GM19452 (cell line): Measurements from ENCODE around the gene ESRP2.

Experiments used
- ATAC-seq: cut with Tn5 transposase; IDR thresholded peaks from one replicate; pipeline ENCODE4 v1.9.1; 2021; ENCODE audit not compliant: unreplicated experiment

The ESRP2 gene

DNA sequence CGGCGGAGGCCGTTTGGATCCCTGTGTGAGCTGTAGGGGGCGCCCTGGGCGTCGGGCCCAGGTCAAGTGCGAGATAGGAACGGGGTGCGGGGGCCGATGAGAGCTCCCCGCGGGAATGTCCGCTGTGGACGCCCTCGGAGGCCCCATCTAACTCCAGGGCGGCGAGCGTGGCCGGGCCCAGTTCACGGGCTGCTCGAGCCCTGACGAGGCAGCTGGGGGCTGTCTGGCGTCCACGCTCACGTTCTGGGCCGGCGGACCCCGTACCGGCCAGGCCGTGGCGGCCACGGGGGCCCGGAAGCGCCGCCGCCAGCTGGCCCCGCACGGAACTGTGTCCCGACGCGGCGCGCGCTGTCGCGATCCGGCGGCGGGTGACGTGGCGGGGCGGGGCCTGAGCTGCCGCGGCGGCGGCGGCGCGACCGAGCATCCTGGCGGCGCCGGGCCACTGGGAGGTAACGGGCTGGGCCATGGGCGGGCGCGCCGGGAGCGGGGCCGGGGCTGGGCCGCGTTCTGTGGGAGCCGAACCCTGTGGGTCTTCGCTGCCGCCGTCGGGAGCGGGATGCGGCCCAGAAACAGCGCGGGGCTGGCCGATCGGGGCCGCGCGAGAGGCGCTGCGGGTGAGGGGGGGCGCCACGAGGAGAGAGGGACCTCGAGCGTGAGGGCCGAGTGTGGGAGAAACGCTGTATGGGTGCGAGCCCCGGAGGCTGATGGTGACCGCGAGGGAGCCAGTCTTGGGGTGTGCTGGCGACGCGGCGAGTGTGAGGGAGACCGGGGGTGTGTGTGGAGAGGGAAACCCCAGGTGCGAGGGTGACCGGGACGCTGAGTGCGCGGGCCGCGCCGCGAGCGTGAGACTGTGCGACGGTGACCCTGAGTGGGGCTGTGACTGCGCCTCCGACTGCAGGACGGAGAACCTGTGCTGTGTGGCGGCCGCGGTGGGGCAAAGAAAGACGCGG, 28.5 kb upstream of the ESRP2 start, which contains the start of gene SLC7A6:
SLC7A6 (plus strand) TSS at position 399 of the 950 bp plus-strand sequence. CDS start 10,201 bp downstream, outside the sequence.
- ATAC-seq: peak; percentile 62

DNA sequence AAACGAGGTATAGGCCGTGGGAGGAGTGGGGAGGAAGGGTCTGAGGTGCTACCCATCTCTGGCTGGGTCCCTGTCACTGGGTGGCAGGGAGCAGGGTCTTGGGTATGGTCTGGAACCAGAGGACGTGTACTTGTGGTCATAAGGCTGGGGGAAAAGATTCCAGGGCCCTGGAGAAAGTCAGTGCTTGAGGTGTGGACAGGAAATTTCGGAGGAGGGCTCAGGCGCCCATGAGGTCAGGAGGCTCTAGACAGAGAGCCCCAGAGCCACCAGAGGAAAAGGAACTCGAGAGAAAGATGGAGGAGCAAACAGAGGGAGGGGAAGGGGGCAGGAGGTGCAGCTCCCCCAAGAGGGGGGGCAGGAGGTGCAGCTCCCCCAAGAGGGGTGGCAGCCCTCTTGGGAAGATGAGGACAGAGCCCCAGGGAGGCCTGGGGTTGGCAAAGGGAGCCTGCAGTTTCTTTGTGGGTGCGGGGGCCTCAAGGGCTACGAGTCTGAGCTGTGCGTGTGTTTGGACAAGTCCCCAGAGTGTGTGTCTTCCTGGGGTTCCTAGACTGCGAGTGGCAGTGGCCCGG, 27.7 kb upstream of the ESRP2 start:
- ATAC-seq: peak; percentile 4

DNA sequence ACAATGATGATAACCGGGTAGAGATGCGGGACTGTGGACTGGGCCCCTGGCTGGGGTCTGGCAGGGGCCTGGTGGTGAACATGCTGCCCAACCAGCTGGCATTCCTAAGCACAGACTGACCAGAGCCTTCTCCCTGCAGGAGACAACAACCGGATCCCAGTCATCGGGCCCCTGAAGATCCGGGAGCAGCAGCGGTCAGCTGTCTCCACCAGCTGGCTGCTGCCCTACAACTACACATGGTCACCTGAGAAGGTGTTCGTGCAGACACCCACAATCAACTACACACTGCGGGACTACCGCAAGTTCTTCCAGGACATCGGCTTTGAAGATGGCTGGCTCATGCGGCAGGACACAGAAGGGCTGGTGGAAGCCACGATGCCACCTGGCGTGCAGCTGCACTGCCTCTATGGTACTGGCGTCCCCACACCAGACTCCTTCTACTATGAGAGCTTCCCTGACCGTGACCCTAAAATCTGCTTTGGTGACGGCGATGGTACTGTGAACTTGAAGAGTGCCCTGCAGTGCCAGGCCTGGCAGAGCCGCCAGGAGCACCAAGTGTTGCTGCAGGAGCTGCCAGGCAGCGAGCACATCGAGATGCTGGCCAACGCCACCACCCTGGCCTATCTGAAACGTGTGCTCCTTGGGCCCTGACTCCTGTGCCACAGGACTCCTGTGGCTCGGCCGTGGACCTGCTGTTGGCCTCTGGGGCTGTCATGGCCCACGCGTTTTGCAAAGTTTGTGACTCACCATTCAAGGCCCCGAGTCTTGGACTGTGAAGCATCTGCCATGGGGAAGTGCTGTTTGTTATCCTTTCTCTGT, 23.3 kb upstream of the ESRP2 start:
- ATAC-seq: no peak

DNA sequence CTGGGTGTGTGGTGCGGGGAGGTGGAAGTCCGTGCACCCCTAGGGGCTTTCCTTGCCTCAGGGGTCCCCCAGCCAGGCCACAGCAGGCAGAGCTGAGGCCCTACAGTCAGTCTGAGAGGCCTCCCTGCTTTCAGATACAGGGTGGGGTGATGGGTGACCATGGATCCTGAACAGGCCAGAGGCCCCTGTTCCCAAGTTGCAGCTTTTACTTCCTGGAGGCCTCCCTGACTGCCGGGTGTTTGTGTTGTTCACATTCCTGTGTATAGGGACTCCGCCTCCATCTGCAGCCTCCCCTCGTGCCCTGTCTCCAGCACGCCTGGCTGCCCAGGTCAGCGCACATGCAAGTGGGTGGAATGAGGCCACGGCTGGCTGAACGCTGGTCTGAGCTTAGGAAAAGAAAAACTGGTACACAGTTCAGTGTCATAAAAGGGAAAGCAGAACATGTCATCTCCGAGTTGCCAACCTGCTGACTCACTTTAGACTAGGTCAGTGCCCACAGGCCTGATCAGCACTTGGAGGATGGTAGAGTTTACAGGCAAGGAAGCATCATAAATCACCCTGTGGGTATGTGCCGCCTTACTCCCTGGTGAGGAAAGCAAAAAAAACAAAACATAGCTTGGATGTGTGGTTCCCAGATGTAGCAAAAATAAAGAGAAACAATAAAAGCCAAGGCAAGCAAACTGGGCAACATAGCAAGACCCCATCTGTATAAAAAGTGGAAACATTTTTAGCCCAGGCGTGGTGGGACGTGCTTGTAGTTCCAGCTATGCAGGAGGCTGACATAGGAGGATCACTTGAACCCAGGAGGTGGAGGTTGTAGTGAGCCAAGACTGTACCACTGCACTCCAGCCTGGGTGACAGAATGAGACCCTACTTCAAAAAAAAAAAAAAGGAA, 22.2 kb upstream of the ESRP2 start:
- ATAC-seq: no peak

DNA sequence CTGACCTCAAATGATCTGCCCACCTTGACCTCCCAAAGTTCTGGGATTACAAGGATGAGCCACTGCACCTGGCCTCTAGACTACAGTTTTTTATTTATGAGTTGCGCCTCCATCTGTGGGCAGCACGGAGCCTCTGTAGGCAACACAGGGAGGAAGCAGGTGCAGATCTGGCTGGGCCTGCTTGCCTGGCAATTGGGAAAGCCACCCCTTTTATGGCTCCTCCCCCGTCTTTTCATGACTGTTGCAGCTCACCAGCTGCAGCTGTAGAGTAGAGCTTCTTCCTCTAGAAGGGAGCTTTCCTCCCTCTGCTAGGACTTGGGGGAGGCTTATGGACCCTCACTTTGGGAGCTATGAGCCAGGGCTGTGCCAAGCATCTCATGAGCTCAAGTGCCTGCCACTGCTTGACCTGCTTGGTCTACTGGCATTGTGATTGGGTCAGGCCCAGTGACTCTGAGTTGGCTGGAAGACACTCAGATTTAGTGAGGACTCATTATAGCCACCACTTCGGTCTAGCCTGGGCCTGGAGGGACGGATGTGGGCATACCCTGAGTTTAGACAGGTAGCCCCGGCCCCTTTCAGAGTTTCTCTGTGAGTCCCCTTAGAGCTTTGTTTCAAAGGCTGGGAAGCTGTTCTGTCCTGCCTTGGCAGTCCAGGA, 21.5 kb upstream of the ESRP2 start:
- no peak for ATAC-seq

DNA sequence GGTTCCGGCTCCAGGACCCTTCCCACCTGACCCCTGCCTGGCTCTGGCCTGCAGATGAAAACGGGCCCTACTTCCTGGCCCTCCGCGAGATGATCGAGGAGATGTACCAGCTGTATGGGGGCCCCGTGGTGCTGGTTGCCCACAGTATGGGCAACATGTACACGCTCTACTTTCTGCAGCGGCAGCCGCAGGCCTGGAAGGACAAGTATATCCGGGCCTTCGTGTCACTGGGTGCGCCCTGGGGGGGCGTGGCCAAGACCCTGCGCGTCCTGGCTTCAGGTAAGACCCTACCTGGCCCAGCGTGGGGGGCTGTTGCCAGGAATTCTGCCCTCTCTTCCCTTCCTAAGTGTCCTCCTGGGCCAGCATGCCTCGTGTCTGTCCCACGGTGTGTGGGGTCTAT, 19.8 kb upstream of the ESRP2 start:
- no peak for ATAC-seq

DNA sequence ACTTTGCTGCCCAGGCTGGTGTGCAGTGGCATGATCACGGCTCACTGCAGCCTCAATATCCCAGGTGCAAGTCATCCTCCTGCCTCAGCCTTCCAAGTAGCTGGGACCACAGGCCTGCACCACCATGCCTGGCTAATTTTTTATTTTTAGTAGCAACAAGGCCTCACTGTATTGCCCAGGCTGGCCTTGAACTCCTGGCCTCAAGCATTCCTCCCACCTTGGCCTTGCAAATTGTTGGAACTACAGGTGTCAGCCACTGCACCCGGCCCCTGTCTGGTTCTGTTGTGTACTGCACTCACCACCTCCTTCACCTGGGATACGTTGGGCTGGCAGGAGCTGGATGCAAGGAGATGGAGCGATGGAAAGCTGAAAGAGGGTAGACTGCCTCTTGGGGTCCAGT, 17.8 kb upstream of the ESRP2 start:
- ATAC-seq: no peak

DNA sequence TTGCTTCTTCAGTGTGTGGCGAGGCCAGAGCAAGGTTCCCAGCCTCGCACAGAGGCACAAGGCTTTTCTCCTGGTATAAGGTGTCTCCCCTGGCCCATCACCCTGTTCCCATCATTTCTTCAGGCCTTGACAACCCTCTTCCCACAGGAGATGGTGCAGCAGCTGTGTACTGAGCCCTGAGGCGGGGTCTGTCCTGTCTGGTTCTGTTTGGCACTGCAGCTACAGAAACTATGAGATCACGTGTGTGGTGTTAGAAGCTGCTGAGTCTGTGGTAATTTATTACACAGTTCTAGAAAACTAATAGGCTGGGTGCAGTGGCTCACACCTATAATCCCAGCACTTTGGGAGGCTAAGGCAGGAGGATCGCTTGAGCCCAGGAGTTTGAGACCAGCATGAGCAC, 16.5 kb upstream of the ESRP2 start:
- ATAC-seq: no peak

DNA sequence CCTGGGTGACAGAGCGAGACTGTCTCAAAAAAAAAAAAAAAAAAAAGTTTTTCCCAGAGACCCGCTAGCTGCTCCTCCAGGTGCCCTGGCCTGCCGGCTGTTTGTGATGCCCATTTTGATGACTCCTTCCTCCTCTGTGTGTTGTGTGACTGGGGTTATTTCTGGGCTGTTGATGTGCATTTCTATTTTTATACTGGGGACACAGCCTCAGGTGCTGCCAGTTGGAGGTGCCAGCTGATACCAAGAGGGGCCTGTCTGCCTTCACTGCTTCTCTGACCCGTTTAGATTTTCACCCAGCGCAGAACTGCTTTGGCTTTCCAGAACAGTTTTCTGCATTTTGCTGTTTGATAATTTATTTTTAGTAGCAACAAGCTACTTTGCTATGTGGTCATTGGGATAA, 15.9 kb upstream of the ESRP2 start:
- ATAC-seq: no peak

DNA sequence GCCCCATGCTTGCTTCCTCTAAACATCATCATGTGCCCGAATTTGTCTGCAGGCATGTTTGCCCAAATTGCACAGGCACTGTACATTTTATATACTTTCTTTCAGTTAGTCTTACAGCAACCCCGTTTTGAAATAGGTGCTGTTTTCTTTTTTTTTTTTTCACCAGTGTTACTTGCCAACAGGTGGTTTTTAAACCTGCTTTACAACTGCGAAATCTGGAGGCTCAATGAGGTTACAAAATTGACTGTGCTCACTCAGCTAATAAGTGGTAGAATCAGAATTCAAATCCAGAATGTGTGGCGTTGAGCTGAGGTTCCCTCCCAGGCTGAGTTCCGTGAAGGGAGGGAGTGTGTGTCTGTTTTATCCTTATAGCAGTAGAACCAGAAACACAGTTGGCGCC, 15.0 kb upstream of the ESRP2 start:
- ATAC-seq: no peak

DNA sequence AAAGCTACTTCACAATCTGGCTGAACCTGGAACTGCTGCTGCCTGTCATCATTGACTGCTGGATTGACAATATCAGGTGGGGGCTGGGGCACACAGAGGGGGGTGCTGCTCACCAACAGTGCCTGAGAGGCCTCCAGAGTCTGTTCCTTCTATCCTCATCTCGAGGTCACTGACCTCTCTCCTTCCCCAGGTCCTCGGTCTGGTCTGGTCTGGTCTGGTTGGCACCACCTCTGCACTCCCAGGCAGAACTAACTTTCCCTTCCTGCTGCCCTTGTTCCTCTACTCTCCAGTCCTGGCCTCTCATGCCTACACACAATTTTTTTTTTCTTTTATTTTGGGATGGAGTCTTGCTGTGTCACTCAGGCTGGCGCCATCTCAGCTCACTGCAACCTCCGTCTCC, 13.4 kb upstream of the ESRP2 start:
- ATAC-seq: no peak

DNA sequence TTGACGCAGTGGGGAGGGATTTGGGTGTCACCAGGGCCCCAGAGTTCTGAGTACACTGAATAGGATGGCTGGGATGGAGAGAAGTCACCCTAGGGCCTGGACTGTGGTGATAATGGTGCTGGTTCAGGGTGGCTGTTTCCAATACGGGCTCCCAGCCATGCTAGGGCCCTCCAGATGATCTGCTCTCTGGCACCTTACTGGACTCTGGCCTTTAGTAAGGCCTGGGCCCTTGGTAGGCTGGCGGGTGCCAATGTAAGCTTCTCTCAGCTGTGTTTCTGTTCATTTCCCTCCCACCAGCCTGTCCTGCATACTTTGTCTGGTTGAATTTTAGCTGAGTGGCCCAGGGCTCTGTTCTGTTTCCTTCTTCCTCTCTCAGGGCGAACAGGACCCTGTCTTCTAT, 12.0 kb upstream of the ESRP2 start:
- no peak for ATAC-seq

DNA sequence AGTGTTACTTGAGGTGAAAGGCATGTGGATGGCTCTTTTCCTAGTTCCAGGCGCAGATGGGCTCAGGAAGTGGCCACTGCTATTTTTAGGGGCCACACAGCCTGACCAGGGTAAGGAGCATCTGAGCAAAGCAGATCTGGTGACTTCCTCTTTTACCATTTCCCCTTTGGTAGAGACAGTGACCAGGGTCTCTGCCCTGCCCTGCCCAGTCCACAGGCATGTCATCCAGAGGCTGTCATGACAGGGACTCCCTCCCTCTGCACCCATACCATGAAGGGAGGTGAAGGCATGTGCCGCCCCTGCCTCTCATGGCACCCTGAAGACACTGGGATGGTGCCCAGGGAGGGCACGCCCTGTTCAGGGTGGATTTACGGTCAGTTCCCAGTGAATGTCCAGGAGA, 11.5 kb upstream of the ESRP2 start:
- no peak for ATAC-seq

DNA sequence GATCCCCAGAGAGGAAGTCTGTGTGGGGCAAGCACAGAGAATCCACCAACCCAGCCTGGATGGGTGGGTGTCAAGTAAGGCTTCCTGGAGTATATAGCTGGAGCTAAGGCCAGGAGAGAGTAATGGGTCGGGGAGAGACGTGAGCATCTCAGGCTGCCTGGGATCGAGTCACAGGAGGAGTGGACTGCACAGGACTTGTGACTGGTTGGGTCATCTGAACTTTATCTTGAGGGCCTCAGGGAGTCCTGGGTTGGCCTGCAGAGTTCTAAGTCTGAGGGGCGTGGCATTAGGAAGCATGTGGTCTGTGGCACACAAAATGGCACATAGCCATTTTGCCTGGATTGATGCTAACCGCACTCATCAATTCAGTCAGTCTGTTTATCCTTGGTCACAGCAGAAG, 10.7 kb upstream of the ESRP2 start:
- ATAC-seq: no peak

DNA sequence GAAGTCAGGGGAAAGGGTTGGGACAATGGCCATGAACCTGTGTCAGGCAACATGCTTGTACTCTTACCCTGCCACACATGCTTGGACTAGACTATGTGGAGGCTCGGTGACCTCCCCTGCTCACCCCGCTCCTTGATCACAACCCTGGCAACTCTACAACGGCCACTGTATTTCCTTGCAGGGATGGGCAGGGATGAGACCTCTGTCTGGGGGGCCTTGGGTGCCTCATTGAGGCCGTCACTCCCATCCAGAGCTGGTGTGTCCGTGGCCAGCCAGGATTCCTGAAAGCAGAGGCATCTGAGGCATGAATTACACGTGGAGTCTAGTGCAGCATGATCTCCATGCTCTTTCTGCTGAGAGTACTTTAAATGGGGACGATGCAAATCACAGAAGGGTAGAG, 10.2 kb upstream of the ESRP2 start:
- no peak for ATAC-seq

DNA sequence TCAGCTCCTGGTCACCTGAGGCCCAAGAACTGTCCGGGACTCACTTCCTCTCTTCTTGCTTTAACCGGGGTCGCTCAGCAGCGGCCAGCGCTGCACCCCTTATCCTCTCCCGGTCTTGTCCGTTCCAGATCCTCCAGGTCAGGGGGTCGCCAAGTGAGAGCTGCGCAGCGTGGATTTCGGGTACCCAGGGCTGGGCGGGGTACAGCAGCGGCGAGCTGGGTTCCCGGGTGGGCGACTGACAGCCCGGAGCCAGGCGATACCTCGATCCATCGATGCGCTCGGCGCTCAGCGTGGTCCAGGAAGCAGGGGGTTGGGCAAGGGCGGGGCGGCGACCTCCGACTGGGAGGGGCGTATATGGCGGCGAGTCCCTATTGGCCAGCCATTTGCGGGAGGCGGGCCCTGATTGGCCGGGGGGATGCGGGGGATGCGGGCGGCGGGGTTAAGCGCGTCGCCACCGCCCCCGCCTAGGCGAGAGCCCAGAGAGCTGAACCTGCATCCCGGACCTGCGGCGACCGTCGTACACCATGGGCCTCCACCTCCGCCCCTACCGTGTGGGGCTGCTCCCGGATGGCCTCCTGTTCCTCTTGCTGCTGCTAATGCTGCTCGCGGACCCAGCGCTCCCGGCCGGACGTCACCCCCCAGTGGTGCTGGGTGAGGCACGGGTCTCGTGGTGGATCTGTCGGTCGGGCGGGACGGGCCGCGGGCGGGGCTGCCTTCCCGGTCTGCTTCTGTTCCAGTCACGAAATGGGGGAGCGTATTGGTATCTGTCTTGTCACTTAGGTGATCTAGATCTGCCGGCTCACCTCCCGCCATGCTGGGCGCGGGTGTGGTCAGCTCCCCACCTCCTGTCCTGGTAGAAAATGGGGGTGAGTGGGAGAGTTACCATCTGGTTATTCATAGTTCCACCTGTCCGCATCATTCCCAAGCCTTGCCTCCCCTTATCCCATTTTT, 9.3 kb upstream of the ESRP2 start, which contains the start of gene PLA2G15:
PLA2G15 (plus strand) TSS at position 471 of the 951 bp plus-strand sequence; CDS start at position 525, 54 bp downstream.
- ATAC-seq: peak; percentile 80

DNA sequence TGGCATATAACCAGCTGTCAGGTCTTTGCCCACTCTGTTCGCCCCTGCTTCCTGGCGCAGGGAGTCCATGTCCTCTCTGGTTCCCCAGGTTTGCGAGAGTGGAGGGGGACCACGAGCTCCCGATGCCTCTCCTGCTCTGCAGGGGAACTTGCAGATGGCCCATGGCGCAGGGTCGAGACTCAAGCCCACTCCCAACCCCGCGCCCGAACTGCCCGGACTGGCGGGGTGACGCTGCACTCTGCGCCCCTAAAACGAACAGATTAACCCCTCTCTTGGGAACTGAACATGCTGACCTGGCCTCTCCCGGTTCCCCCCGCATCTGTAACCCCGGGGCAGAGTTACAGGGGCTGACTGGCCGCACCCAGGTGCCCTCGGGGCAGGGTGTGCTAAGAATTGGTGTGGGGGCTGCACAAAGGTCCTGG, 8.6 kb upstream of the ESRP2 start:
- ATAC-seq: no peak

DNA sequence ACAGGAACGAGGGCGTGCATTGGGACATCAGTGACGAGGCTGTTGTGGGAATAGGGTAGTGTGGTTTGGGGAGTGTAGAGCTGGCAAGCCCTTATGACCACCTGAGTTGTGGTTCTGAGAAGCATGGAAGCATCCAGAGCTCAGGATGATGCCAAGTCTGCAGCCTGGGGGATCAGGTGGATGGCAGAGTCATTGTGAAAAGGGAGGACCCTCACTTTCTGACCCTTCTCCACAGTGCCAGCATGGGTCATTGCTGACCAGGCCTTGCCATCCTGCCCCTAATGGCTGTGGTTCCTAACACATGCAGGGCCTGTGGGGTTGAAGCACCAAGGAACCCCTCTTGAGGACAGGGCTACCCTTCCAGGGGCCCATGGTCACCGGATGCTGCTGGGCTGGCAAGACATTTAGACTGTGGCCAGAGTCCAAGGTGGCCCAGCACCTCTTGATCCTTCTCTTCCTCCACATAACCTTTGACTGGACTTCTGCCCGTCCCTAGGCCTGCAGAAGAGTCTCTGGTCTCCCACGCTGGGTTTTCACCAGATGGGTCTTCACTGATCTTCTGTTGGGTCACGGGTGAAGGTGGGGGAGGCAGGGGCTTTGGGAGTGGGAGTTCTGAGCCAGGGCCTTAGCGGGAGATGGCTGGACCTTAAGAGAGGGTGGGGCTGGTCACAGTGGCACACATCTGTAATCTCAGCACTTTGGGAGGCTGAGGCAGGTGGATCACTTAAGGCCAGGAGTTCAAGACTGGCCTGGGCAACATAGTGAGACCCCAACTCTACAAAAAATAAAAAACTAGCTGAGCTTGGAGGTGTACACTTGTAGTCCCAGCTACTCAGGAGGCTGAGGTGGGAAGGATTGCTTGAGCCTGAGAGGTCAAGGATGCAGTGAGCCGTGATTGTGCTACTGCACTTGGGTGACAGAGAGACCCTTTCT, 7.3 kb upstream of the ESRP2 start:
- no peak for ATAC-seq
